Ishikawa (cell line): Measurements from ENCODE around the gene CALCR.

ENCODE experiments used
- CEBPB ChIP-seq: IDR thresholded peaks from 2 replicates; pipeline ENCODE4 v1.6.1; 2012
- CREB1 ChIP-seq: IDR thresholded peaks from 2 replicates; pipeline ENCODE4 v1.6.1; 2012; ENCODE audit warnings: low read depth
- EGR1 ChIP-seq: IDR thresholded peaks from 2 replicates; pipeline ENCODE4 v1.6.1; 2012
- EP300 ChIP-seq: IDR thresholded peaks from 2 replicates; pipeline ENCODE4 v1.6.1; 2012; ENCODE audit warnings: borderline replicate concordance
- FOXM1 ChIP-seq: IDR thresholded peaks from 2 replicates; pipeline ENCODE4 v1.6.1; 2012; ENCODE audit warnings: low read depth, borderline replicate concordance
- NFIC ChIP-seq: IDR thresholded peaks from 2 replicates; pipeline ENCODE4 v1.6.1; 2012
- RAD21 ChIP-seq: IDR thresholded peaks from 2 replicates; pipeline ENCODE4 v1.6.1; 2012; ENCODE audit warnings: low read depth
- TAF1 ChIP-seq: IDR thresholded peaks from 2 replicates; pipeline ENCODE4 v1.6.1; 2012; ENCODE audit warnings: low read depth, mild to moderate bottlenecking
- TCF12 ChIP-seq: IDR thresholded peaks from 2 replicates; pipeline ENCODE4 v1.6.1; 2012; ENCODE audit warnings: low read depth
- TEAD4 ChIP-seq: IDR thresholded peaks from 2 replicates; pipeline ENCODE4 v1.6.1; 2012
- YY1 ChIP-seq: IDR thresholded peaks from 2 replicates; pipeline ENCODE4 v1.6.1; 2012; ENCODE audit warnings: low read depth
- ZBTB7A ChIP-seq: IDR thresholded peaks from 2 replicates; pipeline ENCODE4 v1.6.1; 2012; ENCODE audit warnings: low read depth
- TF ChIP-seq, protein P1 (sequence below): IDR thresholded peaks from 2 replicates; pipeline ENCODE4 v1.6.1; 2012
- TF ChIP-seq, protein P2 (sequence below): IDR thresholded peaks from 2 replicates; pipeline ENCODE4 v1.6.1; 2012; ENCODE audit warnings: low read depth, mild to moderate bottlenecking
- TF ChIP-seq, protein P3 (sequence below): IDR thresholded peaks from 2 replicates; pipeline ENCODE4 v1.6.1; 2012

Gene CALCR

DNA sequence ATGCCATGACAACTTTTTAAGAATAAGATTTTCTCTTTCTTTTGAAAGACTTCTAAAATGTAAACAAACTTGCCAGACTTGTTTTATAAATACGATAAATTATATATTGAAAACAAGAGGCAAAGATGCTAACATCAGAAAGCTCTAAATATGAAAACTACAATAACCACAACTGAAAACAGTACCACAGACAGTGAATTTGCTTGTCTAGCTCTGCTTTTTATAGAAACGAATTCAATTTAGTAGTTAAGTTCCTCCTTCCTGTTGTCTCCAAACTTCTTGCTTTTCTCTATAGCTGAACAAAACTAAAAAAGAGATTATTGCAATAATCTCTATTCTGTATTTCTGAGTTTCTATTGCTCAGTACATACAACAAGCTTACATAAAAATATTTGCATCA, 147.4 kb downstream of the CALCR start:
- TF ChIP-seq EGR1, result no peak
- TF ChIP-seq FOXM1, result no peak
- TF ChIP-seq TCF12, result no peak
- no peak for TF ChIP-seq CEBPB
- TF ChIP-seq NFIC, result no peak
- no peak for TF ChIP-seq EP300
- TF ChIP-seq TEAD4, result no peak
- no peak for TF ChIP-seq YY1
- TF ChIP-seq, protein P1, sequence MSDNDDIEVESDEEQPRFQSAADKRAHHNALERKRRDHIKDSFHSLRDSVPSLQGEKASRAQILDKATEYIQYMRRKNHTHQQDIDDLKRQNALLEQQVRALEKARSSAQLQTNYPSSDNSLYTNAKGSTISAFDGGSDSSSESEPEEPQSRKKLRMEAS, result no peak
- TF ChIP-seq RAD21, result no peak
- TF ChIP-seq, protein P2, sequence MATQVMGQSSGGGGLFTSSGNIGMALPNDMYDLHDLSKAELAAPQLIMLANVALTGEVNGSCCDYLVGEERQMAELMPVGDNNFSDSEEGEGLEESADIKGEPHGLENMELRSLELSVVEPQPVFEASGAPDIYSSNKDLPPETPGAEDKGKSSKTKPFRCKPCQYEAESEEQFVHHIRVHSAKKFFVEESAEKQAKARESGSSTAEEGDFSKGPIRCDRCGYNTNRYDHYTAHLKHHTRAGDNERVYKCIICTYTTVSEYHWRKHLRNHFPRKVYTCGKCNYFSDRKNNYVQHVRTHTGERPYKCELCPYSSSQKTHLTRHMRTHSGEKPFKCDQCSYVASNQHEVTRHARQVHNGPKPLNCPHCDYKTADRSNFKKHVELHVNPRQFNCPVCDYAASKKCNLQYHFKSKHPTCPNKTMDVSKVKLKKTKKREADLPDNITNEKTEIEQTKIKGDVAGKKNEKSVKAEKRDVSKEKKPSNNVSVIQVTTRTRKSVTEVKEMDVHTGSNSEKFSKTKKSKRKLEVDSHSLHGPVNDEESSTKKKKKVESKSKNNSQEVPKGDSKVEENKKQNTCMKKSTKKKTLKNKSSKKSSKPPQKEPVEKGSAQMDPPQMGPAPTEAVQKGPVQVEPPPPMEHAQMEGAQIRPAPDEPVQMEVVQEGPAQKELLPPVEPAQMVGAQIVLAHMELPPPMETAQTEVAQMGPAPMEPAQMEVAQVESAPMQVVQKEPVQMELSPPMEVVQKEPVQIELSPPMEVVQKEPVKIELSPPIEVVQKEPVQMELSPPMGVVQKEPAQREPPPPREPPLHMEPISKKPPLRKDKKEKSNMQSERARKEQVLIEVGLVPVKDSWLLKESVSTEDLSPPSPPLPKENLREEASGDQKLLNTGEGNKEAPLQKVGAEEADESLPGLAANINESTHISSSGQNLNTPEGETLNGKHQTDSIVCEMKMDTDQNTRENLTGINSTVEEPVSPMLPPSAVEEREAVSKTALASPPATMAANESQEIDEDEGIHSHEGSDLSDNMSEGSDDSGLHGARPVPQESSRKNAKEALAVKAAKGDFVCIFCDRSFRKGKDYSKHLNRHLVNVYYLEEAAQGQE, result no peak
- TF ChIP-seq ZBTB7A, result no peak
- TF ChIP-seq CREB1, result no peak

DNA sequence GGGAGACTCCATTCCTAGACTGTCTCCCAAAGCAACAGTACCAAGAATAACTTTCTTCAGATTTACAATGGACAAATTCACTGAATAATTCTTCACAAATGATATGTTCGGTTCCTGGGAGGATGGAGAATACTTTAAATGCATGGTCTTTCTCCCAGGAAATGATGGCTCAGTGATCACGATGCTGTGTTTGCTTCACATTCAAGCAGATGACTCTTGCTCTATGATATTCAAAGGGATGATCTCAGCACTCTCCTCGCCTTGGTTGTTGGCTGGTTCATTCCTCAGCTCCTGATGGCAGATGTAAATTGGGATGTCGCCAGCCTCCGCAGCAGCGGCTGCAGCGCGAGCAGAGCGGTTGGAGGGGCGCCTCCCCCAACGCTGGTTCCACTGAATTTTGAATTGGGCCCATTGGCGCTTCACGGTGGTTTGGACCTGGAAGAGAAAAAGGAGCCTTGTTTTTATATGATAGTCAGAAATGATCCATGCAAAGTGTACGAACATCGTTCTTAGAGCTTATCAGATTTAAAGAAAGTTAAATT, 148.3 kb downstream of the CALCR start:
- TF ChIP-seq ZBTB7A (no peak), CEBPB (no peak), TEAD4 (no peak), TAF1 (no peak)
- TF ChIP-seq, protein P1, result no peak

GRCh38 chr7:93414574-93414973, 159.9 kb downstream of the CALCR start:
- TF ChIP-seq CEBPB (no peak), TAF1 (no peak), TEAD4 (no peak), RAD21 (no peak), NFIC (no peak), YY1 (no peak), FOXM1 (no peak), EP300 (no peak), TCF12 (no peak)
- TF ChIP-seq, protein P2, result no peak
- TF ChIP-seq, protein P3, sequence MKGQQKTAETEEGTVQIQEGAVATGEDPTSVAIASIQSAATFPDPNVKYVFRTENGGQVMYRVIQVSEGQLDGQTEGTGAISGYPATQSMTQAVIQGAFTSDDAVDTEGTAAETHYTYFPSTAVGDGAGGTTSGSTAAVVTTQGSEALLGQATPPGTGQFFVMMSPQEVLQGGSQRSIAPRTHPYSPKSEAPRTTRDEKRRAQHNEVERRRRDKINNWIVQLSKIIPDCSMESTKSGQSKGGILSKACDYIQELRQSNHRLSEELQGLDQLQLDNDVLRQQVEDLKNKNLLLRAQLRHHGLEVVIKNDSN, result no peak
- TF ChIP-seq, protein P1, result no peak

DNA sequence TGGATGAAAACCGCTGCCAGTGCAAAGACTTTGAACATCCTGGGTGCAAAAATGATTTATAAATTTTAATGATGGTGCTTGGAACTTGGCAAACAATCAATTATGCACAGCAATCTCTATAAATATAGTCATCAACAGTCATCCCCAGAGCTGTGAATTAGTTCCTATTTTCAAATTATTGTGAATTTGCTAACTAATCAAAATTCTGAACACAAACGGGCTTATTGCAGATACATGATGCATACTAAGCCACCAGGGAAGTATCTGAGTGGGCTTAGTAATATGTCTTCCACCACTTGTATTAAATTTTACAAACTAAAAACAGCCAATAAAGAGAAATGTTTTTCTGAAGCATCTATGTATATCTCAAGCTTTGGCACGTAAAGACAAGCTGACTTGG, 165.2 kb downstream of the CALCR start:
- TF ChIP-seq, protein P2, result no peak
- TF ChIP-seq CREB1 (no peak), TAF1 (no peak), RAD21 (no peak), EGR1 (no peak), YY1 (no peak), TEAD4 (no peak), FOXM1 (no peak), ZBTB7A (no peak), EP300 (no peak), NFIC (no peak), TCF12 (no peak), CEBPB (no peak)
- TF ChIP-seq, protein P3, result no peak
- TF ChIP-seq, protein P1, result no peak
